ENCODE data around the gene KRTAP10-7. TPM values are rescaled to one million over a fixed set of nuclear protein-coding genes. Genes with fewer than 3 reads are reported as not detected.

KRTAP10-7 gene
- total and polyA plus RNA-seq, 9 of the 15 experiments (the other 6 are each of a cell fraction or from before 2014, with no cell fraction given), result not detected

- CTCF ChIA-PET (ENCODE audit: low intra/inter-chr PET ratio), result no interaction called here
- POLR2A ChIA-PET, result no interaction called here
- intact Hi-C loops (cut with micrococcal nuclease), result no loop called here
- ATAC-seq, result no peak
- Histone ChIP-seq H2AFZ (ENCODE audit: low read depth, low read length) (no peak overlapping the region), H3K36me3 (ENCODE audit: control insufficient read depth, insufficient read depth, low read length) (no peaks in the 10 kb centered on the region), H3K9me3 (replicated peaks; ENCODE audit: control insufficient read depth, insufficient read depth, low read depth, low read length) (no peaks in the 10 kb centered on the region; the same call in 1 of the 2 replicates), H3K27me3 (ENCODE audit: control insufficient read depth in 2 of 2, insufficient read depth in 2 of 2, low read length in 2 of 2) (peaks cover 0 to 9% of the 10 kb centered on the region in 2 experiments; a peak in 1 of 5 replicates), H3K27ac (ENCODE audit: extremely low read depth, low read depth, low read length) (no peak overlapping the region), H3K9ac (ENCODE audit: insufficient read depth in 1 of 2, low read depth in 2 of 2, low read length in 2 of 2) (no peak overlapping the region), H4K20me1 (replicated peaks; ENCODE audit: control insufficient read depth, insufficient read depth, low read length) (no peaks in the 10 kb centered on the region), H3K4me3 (no peak overlapping the region), H3K79me2 (ENCODE audit: control insufficient read depth, insufficient read depth, low read length) (no peaks in the 10 kb centered on the region), H3K4me2 (ENCODE audit: insufficient read depth, low read length) (no peak overlapping the region), H3K9me1 (ENCODE audit: control insufficient read depth, insufficient read depth, low read length) (no peaks in the 10 kb centered on the region), H3K4me1 (replicated peaks in 1 of 2; ENCODE audit: control insufficient read depth in 2 of 2, insufficient read depth in 2 of 2, low read length in 2 of 2) (peaks cover 14 to 37% of the 10 kb centered on the region in 2 experiments)
- 4% methylated on average over 2 of the region's 2 CpGs for WGBS (ENCODE audit: insufficient coverage, low coverage, missing lambda C conversion rate)
- no TSS peak for BruUV-seq (replicated peaks)
- no peak for DNase-seq (ENCODE audit: extremely low read depth in 1 of 4, low spot score in 3 of 4)
- FAIRE-seq, result no peak
- in situ Hi-C loops (cut with MboI), result no loop called here
- TF ChIP-seq KDM1A (IDR thresholded peaks at IDR 0.05) (0 out of 4 replicates have a peak, but pooled peaks of 1 of the 2 experiments have one; percentile 8), PHF20 (IDR thresholded peaks at IDR 0.05; ENCODE audit: partially characterized antibody) (no peak), ZNF146 (CRISPR knock-in tag; IDR thresholded peaks at IDR 0.05; ENCODE audit: unreplicated experiment) (peak; percentile 64), RBM25 (IDR thresholded peaks at IDR 0.05; ENCODE audit: low read depth, low read length, severe bottlenecking) (peak; percentile 48)
These were observed 11.3 kb upstream of the KRTAP10-7 start for GRCh38 chr21:44589094-44589493.

- H3K4me1 ChIP-seq (replicated peaks in 1 of 2; ENCODE audit: control insufficient read depth in 2 of 2, insufficient read depth in 2 of 2, low read length in 2 of 2), result peaks cover 19 to 37% of the 10 kb centered on the region in 2 experiments
- no TSS peak for BruUV-seq (replicated peaks)
- no peaks in the 10 kb centered on the region for H3K79me2 ChIP-seq (ENCODE audit: control insufficient read depth, insufficient read depth, low read length)
- WGBS (ENCODE audit: insufficient coverage, low coverage, missing lambda C conversion rate), result 1% methylated on average over 24 of the region's 24 CpGs
- no peak overlapping the region for H2AFZ ChIP-seq (ENCODE audit: low read depth, low read length)
- CTCF ChIA-PET (ENCODE audit: low intra/inter-chr PET ratio), result no interaction called here
- H3K36me3 ChIP-seq (ENCODE audit: control insufficient read depth, insufficient read depth, low read length), result no peaks in the 10 kb centered on the region
- H3K9me1 ChIP-seq (ENCODE audit: control insufficient read depth, insufficient read depth, low read length), result no peaks in the 10 kb centered on the region
- no peak overlapping the region for H3K4me3 ChIP-seq
- no peaks in the 10 kb centered on the region; the same call in 1 of the 2 replicates for H3K9me3 ChIP-seq (replicated peaks; ENCODE audit: control insufficient read depth, insufficient read depth, low read depth, low read length)
- DNase-seq (ENCODE audit: extremely low read depth in 1 of 4, low spot score in 3 of 4) (no peak), FAIRE-seq (no peak), ATAC-seq (no peak)
- POLR2A ChIA-PET, result interaction anchor here (0.6 kb wide), 1 partner anchor 96 kb away, joined by 3 read pairs; no protein-coding TSS in a partner anchor
- no peak overlapping the region for H3K4me2 ChIP-seq (ENCODE audit: insufficient read depth, low read length)
- intact Hi-C loops (cut with micrococcal nuclease) (no loop called here), in situ Hi-C loops (cut with MboI) (no loop called here)
- H3K27ac ChIP-seq (ENCODE audit: extremely low read depth, low read depth, low read length), result no peak overlapping the region
- H3K9ac ChIP-seq (ENCODE audit: insufficient read depth in 1 of 2, low read depth in 2 of 2, low read length in 2 of 2), result peak overlapping the region in 1 of 2 experiments; percentile 68; a peak in 1 of 4 replicates
- H4K20me1 ChIP-seq (replicated peaks; ENCODE audit: control insufficient read depth, insufficient read depth, low read length), result no peaks in the 10 kb centered on the region
- H3K27me3 ChIP-seq (ENCODE audit: control insufficient read depth in 2 of 2, insufficient read depth in 2 of 2, low read length in 2 of 2), result peaks cover 0 to 9% of the 10 kb centered on the region in 2 experiments; a peak in 1 of 5 replicates
- TF ChIP-seq, protein P1, sequence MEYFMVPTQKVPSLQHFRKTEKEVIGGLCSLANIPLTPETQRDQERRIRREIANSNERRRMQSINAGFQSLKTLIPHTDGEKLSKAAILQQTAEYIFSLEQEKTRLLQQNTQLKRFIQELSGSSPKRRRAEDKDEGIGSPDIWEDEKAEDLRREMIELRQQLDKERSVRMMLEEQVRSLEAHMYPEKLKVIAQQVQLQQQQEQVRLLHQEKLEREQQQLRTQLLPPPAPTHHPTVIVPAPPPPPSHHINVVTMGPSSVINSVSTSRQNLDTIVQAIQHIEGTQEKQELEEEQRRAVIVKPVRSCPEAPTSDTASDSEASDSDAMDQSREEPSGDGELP (CRISPR knock-in tag; IDR thresholded peaks at IDR 0.05; ENCODE audit: borderline replicate concordance), result no peak
- TF ChIP-seq DMBX1 (CRISPR knock-in tag; IDR thresholded peaks at IDR 0.05; ENCODE audit: borderline replicate concordance) (no peak), MIER1 (IDR thresholded peaks at IDR 0.05; ENCODE audit: low read depth) (no peak), ZNF24 (IDR thresholded peaks at IDR 0.05) (no peak), PYGO2 (tag; IDR thresholded peaks at IDR 0.05) (no peak), FOS (IDR thresholded peaks at IDR 0.05; ENCODE audit: extremely low read depth, insufficient read length) (no peak), NFYB (IDR thresholded peaks at IDR 0.05; ENCODE audit: extremely low read depth, insufficient read length) (no peak), ZBTB34 (CRISPR knock-in tag; IDR thresholded peaks at IDR 0.05) (no peak)
These were observed 10.7 kb upstream of the KRTAP10-7 start for GRCh38 chr21:44589586-44590305.
